Measurements from ENCODE around the gene PRELID2. TPM values are rescaled to one million over a fixed set of nuclear protein-coding genes. Genes with fewer than 3 reads are reported as not detected.

The PRELID2 gene
- polyA plus RNA-seq, 2 of the 4 experiments (the other 2 are of a cell fraction), result 8.5 to 10.4 TPM

DNA sequence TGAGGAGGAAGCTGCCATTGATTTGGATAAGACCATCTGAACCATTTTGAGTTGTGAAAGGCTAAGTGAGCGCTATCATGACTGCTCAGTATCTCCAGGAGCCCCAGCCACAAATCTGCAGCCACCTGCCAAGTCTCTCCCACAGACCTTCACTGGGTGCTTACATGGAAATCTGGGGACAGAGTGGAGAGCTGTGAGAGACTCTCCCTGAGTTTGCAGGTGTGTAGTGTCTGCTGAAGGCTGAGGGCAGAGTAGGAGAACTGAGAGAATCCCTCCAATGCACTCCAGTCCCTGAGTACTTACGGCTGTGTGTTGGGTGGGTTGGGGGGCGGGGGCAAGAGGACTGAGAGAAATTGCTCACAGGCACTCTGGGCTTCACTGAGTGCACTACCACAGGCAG, 123.7 kb downstream of the PRELID2 start:
- H3K9me3 ChIP-seq, result no peaks in the 10 kb centered on the region
- FAIRE-seq, result no peak
- POLR2A ChIA-PET, result no interaction called here
- CTCF ChIA-PET, result no interaction called here
- TF ChIP-seq SMC3 (IDR thresholded peaks at IDR 0.05) (no peak), ESRRA (IDR thresholded peaks at IDR 0.05; ENCODE audit: borderline replicate concordance, low read length) (no peak), MAZ (IDR thresholded peaks at IDR 0.05; ENCODE audit: borderline replicate concordance, low read depth, low read length) (no peak), NR3C1 (IDR thresholded peaks at IDR 0.05) (no peak), FOSL2 (IDR thresholded peaks at IDR 0.05) (no peak), FOSL2 (CRISPR knock-in tag; IDR thresholded peaks at IDR 0.05) (no peak), JUNB (IDR thresholded peaks at IDR 0.05) (no peak), KDM1A (IDR thresholded peaks at IDR 0.05; ENCODE audit: low read depth) (no peak)
- TF ChIP-seq, protein P1, sequence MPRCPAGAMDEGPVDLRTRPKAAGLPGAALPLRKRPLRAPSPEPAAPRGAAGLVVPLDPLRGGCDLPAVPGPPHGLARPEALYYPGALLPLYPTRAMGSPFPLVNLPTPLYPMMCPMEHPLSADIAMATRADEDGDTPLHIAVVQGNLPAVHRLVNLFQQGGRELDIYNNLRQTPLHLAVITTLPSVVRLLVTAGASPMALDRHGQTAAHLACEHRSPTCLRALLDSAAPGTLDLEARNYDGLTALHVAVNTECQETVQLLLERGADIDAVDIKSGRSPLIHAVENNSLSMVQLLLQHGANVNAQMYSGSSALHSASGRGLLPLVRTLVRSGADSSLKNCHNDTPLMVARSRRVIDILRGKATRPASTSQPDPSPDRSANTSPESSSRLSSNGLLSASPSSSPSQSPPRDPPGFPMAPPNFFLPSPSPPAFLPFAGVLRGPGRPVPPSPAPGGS (IDR thresholded peaks at IDR 0.05), result no peak
- WGBS (ENCODE audit: missing lambda C conversion rate), result 89% methylated on average over 1 of the region's 3 CpGs
- H3K27ac ChIP-seq, result no peak overlapping the region
- H3K4me2 ChIP-seq, result no peak overlapping the region
- no peaks in the 10 kb centered on the region for H3K4me1 ChIP-seq
- DNase-seq (ENCODE audit: low read depth in 1 of 2, low spot score in 1 of 2), result no peak
- H3K4me3 ChIP-seq, result no peak overlapping the region
- no peak for ATAC-seq

Other genes starting within 250 kb of the PRELID2 start
- 0.05 TPM in 1 of 2 replicates, not detected in the other for gene GRXCR2, start 37.7 kb upstream of the PRELID2 start, polyA plus RNA-seq (2011; rRNA removed)
- gene GRXCR2, start 37.7 kb upstream of the PRELID2 start, polyA plus RNA-seq (2017; fragmentation: RNase III; extraction: RNeasy Plus Mini Kit Qiagen cat#74134 plus additional on column Dnase treatment), result not detected in 3 replicates
- 6.0 and 6.9 TPM in 2 replicates for gene SH3RF2, start 101.2 kb upstream of the PRELID2 start, polyA plus RNA-seq (2011; rRNA removed)
- gene SH3RF2, start 101.2 kb upstream of the PRELID2 start, polyA plus RNA-seq (2017; fragmentation: RNase III; extraction: RNeasy Plus Mini Kit Qiagen cat#74134 plus additional on column Dnase treatment), result 3.9 to 4.1 TPM (median 4.1 TPM) in 3 replicates

All from A549 (cell line).